Calu3 (cell line): Measurements from ENCODE around the gene DIPK1A. TPM values are rescaled to one million over a fixed set of nuclear protein-coding genes. Genes with fewer than 3 reads are reported as not detected.

ENCODE experiments used
- BruUV-seq: library from RNA; stranded (reverse); fragments of 400-500 nt; replicated peaks from 2 replicates; lab custom pipeline; 2021; lab: Mats Ljungman, UMichigan
- CTCF ChIA-PET: fragments of 300-600 bp; sonication (Branson Sonifier 250); formaldehyde crosslinking; loops from one replicate; lab custom pipeline; 2022; ENCODE audit warnings: antibody characterized with exemption; lab: Charles Lee
- DNase-seq: peaks from one replicate; pipeline ENCODE4 v3.0.0; 2022
- H3K27ac Mint-ChIP-seq: one replicate; pipeline ENCODE4 v1.8.0; 2022; ENCODE audit warnings: mixed read lengths; ENCODE audit not compliant: unreplicated experiment
- H3K27me3 Mint-ChIP-seq: one replicate; pipeline ENCODE4 v1.8.0; 2022; ENCODE audit warnings: mixed read lengths; ENCODE audit not compliant: unreplicated experiment
- H3K36me3 Mint-ChIP-seq: one replicate; pipeline ENCODE4 v1.8.0; 2022; ENCODE audit warnings: mild to moderate bottlenecking, moderate library complexity, mixed read lengths; ENCODE audit not compliant: insufficient read depth, unreplicated experiment
- H3K4me1 Mint-ChIP-seq: one replicate; pipeline ENCODE4 v1.8.0; 2022; ENCODE audit warnings: mild to moderate bottlenecking, low read depth, mixed read lengths; ENCODE audit not compliant: unreplicated experiment
- H3K4me3 Mint-ChIP-seq: one replicate; pipeline ENCODE4 v1.8.0; 2022; ENCODE audit warnings: mild to moderate bottlenecking, low read depth, moderate library complexity, mixed read lengths; ENCODE audit not compliant: unreplicated experiment
- H3K9me3 Mint-ChIP-seq: one replicate; pipeline ENCODE4 v1.8.0; 2022; ENCODE audit warnings: low read depth, mixed read lengths; ENCODE audit not compliant: unreplicated experiment
- CTCF ChIP-seq: fragments of 200-600 bp; IDR thresholded peaks from one replicate; pipeline ENCODE4 v1.8.0; 2022; ENCODE audit warnings: antibody characterized with exemption; ENCODE audit not compliant: unreplicated experiment
- intact Hi-C: fragments of 100-400 bp; cut with micrococcal nuclease; formaldehyde crosslinking; loops from one replicate; pipeline ENCODE4 v1.10.0; 2022; ENCODE audit not compliant: unreplicated experiment
- total RNA-seq: library from RNA; stranded (reverse); gene quantifications from 2 replicates; pipeline ENCODE4 v1.2.3, GENCODE V29; 2022

DIPK1A gene
- total RNA-seq, 1 experiment from 2014 or later: 4.9 TPM

GRCh38 chr1:92929461-92929860, 31.8 kb downstream of the DIPK1A start:
- Mint-ChIP-seq H3K36me3 (no peaks in the 10 kb centered on the region), H3K4me1 (peaks cover 33% of the 10 kb centered on the region), H3K4me3 (no peak overlapping the region), H3K9me3 (no peaks in the 10 kb centered on the region), H3K27ac (no peak overlapping the region), H3K27me3 (no peaks in the 10 kb centered on the region)
- intact Hi-C loops: no loop called here
- no peak for TF ChIP-seq CTCF
- BruUV-seq: no TSS peak
- CTCF ChIA-PET: no interaction called here
- no peak for DNase-seq

DNA sequence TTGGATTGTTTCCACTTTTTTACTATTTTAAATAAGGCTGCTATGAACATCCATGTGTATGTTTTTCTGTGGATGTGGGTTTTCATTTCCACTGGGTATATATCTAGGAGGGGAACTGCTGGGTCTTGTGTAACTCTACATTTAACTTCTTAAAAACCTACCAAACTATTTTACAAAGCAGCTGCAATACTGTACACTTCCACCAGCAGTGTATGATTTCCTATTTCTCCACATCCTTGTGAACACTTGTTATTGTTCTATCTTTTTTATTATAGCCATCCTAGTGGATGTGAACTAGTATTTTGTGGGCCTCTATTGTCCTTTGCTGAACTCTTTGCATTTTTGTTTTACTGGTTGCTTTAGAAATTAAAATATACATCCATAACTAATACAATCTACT, 33.4 kb downstream of the DIPK1A start:
- peaks cover 20% of the 10 kb centered on the region for H3K4me1 Mint-ChIP-seq
- intact Hi-C loops: no loop called here
- H3K27ac Mint-ChIP-seq: no peak overlapping the region
- no peak overlapping the region for H3K4me3 Mint-ChIP-seq
- H3K9me3 Mint-ChIP-seq: no peaks in the 10 kb centered on the region
- CTCF ChIA-PET: no interaction called here
- no peak for DNase-seq
- H3K36me3 Mint-ChIP-seq: no peaks in the 10 kb centered on the region
- no peak for TF ChIP-seq CTCF
- no peaks in the 10 kb centered on the region for H3K27me3 Mint-ChIP-seq
- no TSS peak for BruUV-seq

GRCh38 chr1:92926873-92927272, 34.4 kb downstream of the DIPK1A start:
- no peak for TF ChIP-seq CTCF
- no peaks in the 10 kb centered on the region for H3K36me3 Mint-ChIP-seq
- BruUV-seq: no TSS peak
- DNase-seq: no peak
- intact Hi-C loops: no loop called here
- no peak overlapping the region for H3K27ac Mint-ChIP-seq
- no peaks in the 10 kb centered on the region for H3K27me3 Mint-ChIP-seq
- H3K4me1 Mint-ChIP-seq: peaks cover 15% of the 10 kb centered on the region
- H3K9me3 Mint-ChIP-seq: no peaks in the 10 kb centered on the region
- CTCF ChIA-PET: no interaction called here
- no peak overlapping the region for H3K4me3 Mint-ChIP-seq

GRCh38 chr1:92924501-92924900, 36.8 kb downstream of the DIPK1A start:
- no peak overlapping the region for H3K27ac Mint-ChIP-seq
- peaks cover 5% of the 10 kb centered on the region for H3K4me1 Mint-ChIP-seq
- H3K36me3 Mint-ChIP-seq: no peaks in the 10 kb centered on the region
- intact Hi-C loops: no loop called here
- BruUV-seq: no TSS peak
- CTCF ChIA-PET: no interaction called here
- TF ChIP-seq CTCF: no peak
- H3K27me3 Mint-ChIP-seq: no peaks in the 10 kb centered on the region
- H3K4me3 Mint-ChIP-seq: no peak overlapping the region
- DNase-seq: no peak
- H3K9me3 Mint-ChIP-seq: no peaks in the 10 kb centered on the region

DNA sequence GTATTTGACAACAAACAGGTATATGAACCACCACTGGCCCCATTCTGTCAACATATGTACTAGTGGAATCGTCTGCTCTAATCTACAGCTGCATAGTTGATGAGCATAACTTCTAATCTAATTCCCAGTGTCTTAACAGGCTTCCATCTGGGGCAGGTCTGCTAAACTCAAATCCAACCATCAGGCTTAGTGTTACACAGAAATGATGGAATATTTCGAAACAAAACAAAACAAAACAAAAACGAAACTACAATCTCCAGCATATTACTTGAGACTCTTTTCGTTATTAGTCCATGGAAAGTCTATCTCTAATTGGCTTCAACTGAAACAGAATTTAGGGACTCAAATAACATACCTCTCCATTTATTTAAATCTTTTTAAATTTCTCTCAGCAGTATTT, 37.6 kb downstream of the DIPK1A start:
- Mint-ChIP-seq H3K4me1 (no peaks in the 10 kb centered on the region), H3K27ac (no peak overlapping the region), H3K36me3 (no peaks in the 10 kb centered on the region), H3K27me3 (no peaks in the 10 kb centered on the region), H3K9me3 (no peaks in the 10 kb centered on the region), H3K4me3 (no peak overlapping the region)
- CTCF ChIA-PET: no interaction called here
- TF ChIP-seq CTCF: no peak
- intact Hi-C loops: no loop called here
- DNase-seq: no peak
- no TSS peak for BruUV-seq
